Caki2 (cell line): ENCODE results near the gene COL4A3. TPM values are rescaled to one million over a fixed set of nuclear protein-coding genes. Genes with fewer than 3 reads are reported as not detected.
A peak's percentile ranks its signal among the peaks of the same experiment; 100 is the strongest.
"Not testable (repeated sequence)": the region's sequence is repeated elsewhere in the genome, so short reads cannot be mapped to it uniquely, and the experiment has no call there.

Experiments used
- DNase-seq: peaks from one replicate; pipeline ENCODE4 v3.0.0-alpha.2; 2015; ENCODE audit warnings: low read depth
- in situ Hi-C: cut with HindIII; loops from 2 replicates; pipeline ENCODE4 v1.10.0; 2016; ENCODE audit warnings: low sequenced_read_pairs, low pct_unique_long_range_greater_than_20kb, mixed read lengths
- total RNA-seq: library from RNA; depleted of rRNA; stranded (reverse); fragments of >200 nt; shearing (Covaris generic); gene quantifications from 2 replicates; pipeline ENCODE4 v1.2.3, GENCODE V29; 2014; ENCODE audit warnings: low replicate concordance

The COL4A3 gene
- total RNA-seq, 1 experiment from 2014 or later: 3.9 TPM

GRCh38 chr2:227192491-227192890, 28.1 kb downstream of the COL4A3 start:
- DNase-seq: no peak
- in situ Hi-C loops: no loop called here

GRCh38 chr2:227194219-227194618, 29.8 kb downstream of the COL4A3 start:
- in situ Hi-C loops: no loop called here
- DNase-seq: no peak

DNA sequence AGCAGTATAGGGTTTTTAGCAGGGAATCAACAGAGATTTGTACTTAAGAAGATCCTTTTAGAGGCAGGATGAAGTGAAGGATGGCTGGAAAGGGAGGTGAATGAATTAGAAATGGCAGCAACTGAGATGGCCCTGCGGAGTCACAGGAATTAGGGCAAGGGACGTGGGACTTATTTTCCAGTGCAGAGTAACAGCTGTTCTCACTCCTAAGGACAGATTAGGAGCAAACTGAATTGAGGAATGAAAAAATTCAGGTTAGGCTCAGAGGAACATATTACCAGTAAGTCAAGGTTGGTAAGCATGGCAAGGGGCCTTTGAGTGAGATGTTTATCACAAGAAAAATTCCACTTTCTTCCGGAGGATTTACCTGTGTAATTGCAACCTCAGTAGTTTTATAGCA, 34.4 kb downstream of the COL4A3 start:
- in situ Hi-C loops: no loop called here
- DNase-seq: no peak

- in situ Hi-C loops: no loop called here
- DNase-seq: no peak
Measured at GRCh38 chr2:227201771-227202170, 37.3 kb downstream of the COL4A3 start.

- DNase-seq: no peak
- in situ Hi-C loops: no loop called here
Measured at GRCh38 chr2:227204452-227204851, 40.0 kb downstream of the COL4A3 start.

GRCh38 chr2:227205701-227206100, 41.3 kb downstream of the COL4A3 start:
- no peak for DNase-seq
- in situ Hi-C loops: no loop called here

DNA sequence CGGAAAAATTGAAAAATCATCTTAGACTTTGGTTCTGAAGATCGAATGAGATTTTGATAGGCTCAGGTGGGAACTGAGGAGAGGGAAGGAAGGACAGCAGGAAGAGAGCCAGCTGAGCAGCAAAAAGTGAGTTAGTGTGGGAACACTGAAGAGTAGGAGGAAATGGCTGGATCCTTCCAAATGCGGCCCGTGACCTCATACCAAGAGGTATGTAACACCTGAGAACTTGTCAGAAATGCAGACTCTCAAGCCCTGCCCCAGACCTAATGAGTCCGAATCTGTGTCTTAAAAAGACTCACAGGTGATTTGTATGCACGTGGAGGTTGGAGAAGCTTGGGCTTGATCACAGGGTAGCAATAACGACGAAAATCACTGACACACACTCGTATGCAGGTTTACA, 42.0 kb downstream of the COL4A3 start:
- in situ Hi-C loops: no loop called here
- no peak for DNase-seq

- DNase-seq: no peak
- in situ Hi-C loops: no loop called here
Measured at GRCh38 chr2:227207573-227207972, 43.1 kb downstream of the COL4A3 start.

GRCh38 chr2:227214622-227215041, 50.2 kb downstream of the COL4A3 start:
- in situ Hi-C loops: no loop called here
- peak; percentile 27 for DNase-seq

GRCh38 chr2:227219312-227220105, 55.1 kb downstream of the COL4A3 start:
- DNase-seq: no peak
- in situ Hi-C loops: no loop called here

- DNase-seq: no peak
- in situ Hi-C loops: no loop called here
Measured at GRCh38 chr2:227221120-227221519, 56.7 kb downstream of the COL4A3 start.

- in situ Hi-C loops: no loop called here
- no peak for DNase-seq
Measured at GRCh38 chr2:227222292-227222691, 57.9 kb downstream of the COL4A3 start.

- DNase-seq, in situ Hi-C loops: not testable (repeated sequence)
Measured at GRCh38 chr2:227225641-227226040, 61.2 kb downstream of the COL4A3 start.

- in situ Hi-C loops: no loop called here
- peak; percentile 88 for DNase-seq
Measured at GRCh38 chr2:227228061-227228667, 63.7 kb downstream of the COL4A3 start.

GRCh38 chr2:227230151-227230550, 65.7 kb downstream of the COL4A3 start:
- DNase-seq: no peak
- in situ Hi-C loops: no loop called here

DNA sequence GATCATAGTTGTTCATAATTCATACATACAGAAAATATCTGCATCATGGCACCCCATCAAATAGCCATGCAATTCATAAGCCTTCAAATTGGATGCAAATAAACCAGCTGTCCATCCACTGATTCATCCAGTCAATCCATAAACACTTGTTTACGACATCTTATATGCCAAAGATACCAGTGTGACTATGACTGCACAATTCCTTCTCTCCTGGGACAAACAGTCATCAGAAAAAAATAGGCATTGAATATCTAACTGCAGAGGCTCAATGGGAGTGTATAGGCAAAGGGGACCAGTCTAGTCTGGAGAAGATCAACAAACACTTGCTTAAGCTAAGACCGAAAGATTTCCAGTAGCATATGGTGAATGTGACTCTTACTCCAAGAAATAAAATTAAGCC, 70.0 kb downstream of the COL4A3 start:
- in situ Hi-C loops: no loop called here
- DNase-seq: no peak

GRCh38 chr2:227237786-227238185, 73.4 kb downstream of the COL4A3 start:
- in situ Hi-C loops: no loop called here
- no peak for DNase-seq

GRCh38 chr2:227238238-227239237, 74.1 kb downstream of the COL4A3 start:
- in situ Hi-C loops: no loop called here
- peak; percentile 43 for DNase-seq

DNA sequence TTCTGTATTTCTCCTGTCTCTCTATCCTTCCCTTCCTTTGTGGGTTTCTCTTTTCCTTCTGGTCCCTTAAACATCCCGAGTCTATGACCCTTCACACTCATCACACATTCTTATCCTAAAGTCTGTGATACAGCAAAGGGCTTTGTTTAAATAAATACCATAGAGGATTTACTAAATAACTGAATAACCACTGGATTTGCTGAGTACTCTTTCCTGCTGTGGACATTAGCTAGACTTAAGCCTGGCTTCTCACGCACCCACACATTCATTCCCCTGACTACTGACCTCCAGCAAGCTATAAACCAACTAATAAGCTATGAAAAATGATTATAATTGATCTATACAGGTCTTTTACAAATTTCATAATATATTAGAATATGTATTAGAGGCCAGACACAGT, 76.6 kb downstream of the COL4A3 start:
- DNase-seq: no peak
- in situ Hi-C loops: no loop called here
